Adrenal gland (tissue), 12 donors: ENCODE results near the gene LIMD2. TPM values are rescaled to one million over a fixed set of nuclear protein-coding genes. Genes with fewer than 3 reads are reported as not detected.
A peak's percentile ranks its signal among the peaks of the same experiment; 100 is the strongest.

Experiments used
- DNase-seq, 7 donors: peaks; one replicate each; pipeline ENCODE4 v3.0.0-alpha.2; 2019 to 2020
- H3K27ac ChIP-seq, 5 donors: fragments of 200-600 bp; sonication (generic) in 4 of 5; 1 replicate in 3 of 5; 2 replicates in 2 of 5; pipeline versions ENCODE4 v1.5.1 to v1.8.0; 2016 to 2020; ENCODE audit warnings: mild to moderate bottlenecking in 1 of 5
- H3K27me3 ChIP-seq: fragments of 200-600 bp; 2 replicates; pipeline ENCODE4 v1.8.0; 2021
- H3K36me3 ChIP-seq, 2 donors: fragments of 200-600 bp; replicated peaks in 1 of 2; 1 replicate in 1 of 2; 2 replicates in 1 of 2; pipeline versions ENCODE4 v1.5.1 to v1.8.0; 2018 to 2022
- H3K4me1 ChIP-seq, 2 donors: fragments of 200-600 bp; replicated peaks in 1 of 2; 1 replicate in 1 of 2; 2 replicates in 1 of 2; pipeline versions ENCODE4 v1.5.1 to v1.8.0; 2018 to 2021
- H3K4me3 ChIP-seq, 4 donors: fragments of 200-600 bp; sonication (generic) in 3 of 4; one replicate each; pipeline ENCODE4 v1.5.1; 2016 to 2018
- H3K9me3 ChIP-seq, 3 donors: fragments of 200-600 bp; sonication (generic) in 1 of 3; replicated peaks in 1 of 3; 1 replicate in 2 of 3; 2 replicates in 1 of 3; pipeline versions ENCODE4 v1.5.1 to v1.8.0; 2016 to 2021
- POLR2A ChIP-seq, 2 donors: fragments of 450-650 bp; IDR thresholded peaks; one replicate each; pipeline ENCODE4 v1.6.1; 2017; ENCODE audit warnings: antibody characterized with exemption in 2 of 2, mild to moderate bottlenecking in 2 of 2, moderate library complexity in 1 of 2
- WGBS, 4 donors: extraction: QIAGEN DNeasy Blood & Tissue Kit in 2 of 4; methylation state at CpG; one replicate each; pipeline versions ENCODE4 v1.1.5 to v1.1.7; 2013 to 2017; 5-methylcytosine and 5-hydroxymethylcytosine counted together
- intact Hi-C, 2 donors: fragments of 100-400 bp; cut with DNase I; formaldehyde crosslinking; loops; one replicate each; pipeline versions ENCODE4 v1.14.1 to v1.15.0; 2022 to 2023
- polyA plus RNA-seq, 3 donors: library from polyadenylated mRNA; stranded (reverse); fragments of 200-250 nt in 2 of 3; fragments of 350-450 nt in 1 of 3; fragmentation: Illumina TruSeq in 1 of 3; extraction: RNeasy Lipid Tissue Mini Kit (QIAGEN cat#74804) in 1 of 3; gene quantifications; one replicate each; pipeline ENCODE4 v1.2.3, GENCODE V29; 2013 to 2014
- total RNA-seq, 9 donors: library from RNA; depleted of rRNA in 4 of 9; stranded (reverse); fragments of >200 nt in 4 of 9; fragments of 120-200 nt in 1 of 9; fragmentation: NEBNext Ultra II Directional in 1 of 9; extraction: Animal tissue kit (Norgen Biotek cat#: 25700) in 1 of 9; gene quantifications; one replicate each; pipeline versions ENCODE4 v1.1.0 to v1.2.4, GENCODE V29; 2013 to 2023
- TF ChIP-seq, protein P1 (sequence below), 6 experiments: fragments of 450-650 bp in 4 of 6; fragments of 200-600 bp in 2 of 6; sonication (generic) in 1 of 6; IDR thresholded peaks; 1 replicate in 5 of 6; 2 replicates in 1 of 6; pipeline versions ENCODE4 v1.5.1 to v1.8.0; 2016 to 2021; ENCODE audit warnings: antibody characterized with exemption in 6 of 6, mild to moderate bottlenecking in 2 of 6, moderate library complexity in 1 of 6
- donor health status: healthy with polysubstance abuse.
- donor health status: Bipolar disorder and iron deficiency.
- donor health status: DM: yes; HTN: yes; CAD: no.
- donor health status: DM: no; HTN: no; CAD: no.
- donor health status: DM: no; HTN: no; CAD: no.
- donor health status: DM: yes; HTN: yes; CAD: no.

The LIMD2 gene
- total and polyA plus RNA-seq, 12 donors, result 2.5 to 76.3 (median 12.0) TPM

DNA sequence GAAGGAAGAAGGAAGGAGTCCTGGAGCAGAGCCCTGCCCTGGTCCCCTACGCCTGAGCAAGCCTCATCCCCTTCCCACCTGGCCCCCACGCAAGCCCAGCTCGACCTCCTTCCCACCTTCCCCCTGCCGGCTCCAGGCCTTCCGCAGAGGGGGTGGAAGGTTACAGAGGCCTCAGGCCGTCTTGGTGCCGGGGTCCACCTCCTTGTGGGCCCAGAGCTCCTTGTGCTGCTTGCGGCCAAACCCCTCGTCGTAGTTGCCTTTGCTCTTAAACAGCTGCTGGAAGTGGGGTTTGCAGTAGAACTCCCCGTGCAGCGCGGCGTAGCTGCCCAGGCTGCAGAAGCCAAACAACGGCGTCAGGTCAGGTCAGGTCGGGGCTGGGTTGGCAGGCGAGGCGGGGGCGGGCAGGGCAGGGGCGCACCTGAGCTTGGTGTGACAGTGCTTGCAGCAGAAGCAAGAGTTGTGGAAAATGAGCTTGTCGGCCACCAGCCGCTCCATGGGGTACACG is 1.5 kb downstream of the LIMD2 start:
- H3K27ac ChIP-seq, result peak overlapping the region in 2 of 5 donors; percentile 67 to 84
- DNase-seq, result no peak
- H3K4me1 ChIP-seq, result peaks cover 10 to 15% of the 10 kb centered on the region in 2 donors
- H3K27me3 ChIP-seq, result no peaks in the 10 kb centered on the region
- H3K9me3 ChIP-seq, result no peaks in the 10 kb centered on the region
- peaks cover 0 to 21% of the 10 kb centered on the region in 2 donors for H3K36me3 ChIP-seq
- TF ChIP-seq, protein P1, sequence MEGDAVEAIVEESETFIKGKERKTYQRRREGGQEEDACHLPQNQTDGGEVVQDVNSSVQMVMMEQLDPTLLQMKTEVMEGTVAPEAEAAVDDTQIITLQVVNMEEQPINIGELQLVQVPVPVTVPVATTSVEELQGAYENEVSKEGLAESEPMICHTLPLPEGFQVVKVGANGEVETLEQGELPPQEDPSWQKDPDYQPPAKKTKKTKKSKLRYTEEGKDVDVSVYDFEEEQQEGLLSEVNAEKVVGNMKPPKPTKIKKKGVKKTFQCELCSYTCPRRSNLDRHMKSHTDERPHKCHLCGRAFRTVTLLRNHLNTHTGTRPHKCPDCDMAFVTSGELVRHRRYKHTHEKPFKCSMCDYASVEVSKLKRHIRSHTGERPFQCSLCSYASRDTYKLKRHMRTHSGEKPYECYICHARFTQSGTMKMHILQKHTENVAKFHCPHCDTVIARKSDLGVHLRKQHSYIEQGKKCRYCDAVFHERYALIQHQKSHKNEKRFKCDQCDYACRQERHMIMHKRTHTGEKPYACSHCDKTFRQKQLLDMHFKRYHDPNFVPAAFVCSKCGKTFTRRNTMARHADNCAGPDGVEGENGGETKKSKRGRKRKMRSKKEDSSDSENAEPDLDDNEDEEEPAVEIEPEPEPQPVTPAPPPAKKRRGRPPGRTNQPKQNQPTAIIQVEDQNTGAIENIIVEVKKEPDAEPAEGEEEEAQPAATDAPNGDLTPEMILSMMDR (IDR thresholded peaks at IDR 0.05), result no peak
- peak overlapping the region in 1 of 4 donors; percentile 91 for H3K4me3 ChIP-seq
- intact Hi-C loops, result loop anchor here (5.0 to 10.0 kb wide), 2 partner anchors 74 to 76 kb away; partner anchors contain the start of gene MAP3K3 (in 2 of the 2)
- 41 to 72% (median 66%) methylated on average over 15 to 24 of the region's 24 CpGs for WGBS, 4 donors

DNA sequence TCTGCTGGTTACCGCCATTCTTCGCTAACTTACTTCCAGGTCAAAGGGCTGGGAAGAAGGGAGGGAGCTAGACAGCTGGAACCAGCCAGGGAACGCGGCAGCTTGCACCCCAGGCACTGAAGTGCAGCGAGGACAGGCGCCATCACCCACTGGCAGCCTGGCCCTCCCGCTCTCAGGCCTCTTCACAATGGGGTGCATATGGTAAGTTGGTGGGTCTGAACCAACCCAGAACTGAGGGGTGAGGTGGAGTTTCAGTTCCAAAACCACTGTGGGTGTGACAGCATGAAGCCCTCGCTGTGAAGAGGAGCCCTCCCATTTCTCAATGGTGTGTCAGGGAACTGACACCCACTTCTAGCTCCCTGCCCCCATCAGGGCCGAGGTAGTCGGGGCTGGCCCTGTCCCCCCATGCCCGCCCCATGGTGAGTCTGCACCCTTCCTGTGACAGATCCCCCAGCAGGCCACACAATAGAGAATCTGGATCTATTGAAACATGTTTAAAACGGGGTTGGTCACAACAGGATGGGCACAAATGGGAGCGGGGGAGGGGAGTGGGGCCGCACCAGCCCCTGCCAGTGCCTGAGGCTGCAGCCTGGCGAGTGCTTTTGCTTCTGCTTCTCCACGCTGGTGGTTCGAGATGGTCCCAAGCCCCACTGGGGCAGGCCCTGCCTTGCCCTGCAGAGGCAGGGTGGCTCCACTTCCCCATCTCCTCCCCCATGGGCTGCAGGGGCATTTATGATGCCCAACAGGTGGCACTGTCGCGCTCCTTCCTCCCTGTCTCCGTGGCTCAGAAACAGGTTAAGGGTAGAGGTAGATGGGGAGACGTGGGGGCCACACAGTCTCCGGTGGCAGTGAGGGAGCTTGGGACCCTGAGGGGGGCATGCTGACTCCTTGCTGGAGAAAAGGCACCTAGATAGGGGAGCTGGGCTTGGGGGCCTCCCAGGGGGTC is 2.3 kb downstream of the LIMD2 start:
- whole genome bisulfite sequencing, 4 donors, result 66 to 70% (median 68%) methylated on average over 13 to 22 of the region's 22 CpGs
- H3K4me3 ChIP-seq, result peak overlapping the region in 1 of 4 donors; percentile 91
- DNase-seq, result peak in 6 of 7 donors; percentile 33 to 77 (median 56)
- no peaks in the 10 kb centered on the region for H3K9me3 ChIP-seq
- TF ChIP-seq POLR2A (IDR thresholded peaks at IDR 0.05), result no peak
- TF ChIP-seq, protein P1 (IDR thresholded peaks at IDR 0.05), result peak; percentile 22 to 55 (median 42)
- H3K27ac ChIP-seq, result peak overlapping the region in 2 of 5 donors; percentile 13 to 21
- H3K4me1 ChIP-seq, result peaks cover 10 to 15% of the 10 kb centered on the region in 2 donors
- intact Hi-C loops, result loop anchor here (5.0 to 10.0 kb wide), 2 partner anchors 73 to 75 kb away; partner anchors contain the start of gene MAP3K3 (in 2 of the 2)
- no peaks in the 10 kb centered on the region for H3K27me3 ChIP-seq
- peaks cover 0 to 22% of the 10 kb centered on the region in 2 donors for H3K36me3 ChIP-seq

DNA sequence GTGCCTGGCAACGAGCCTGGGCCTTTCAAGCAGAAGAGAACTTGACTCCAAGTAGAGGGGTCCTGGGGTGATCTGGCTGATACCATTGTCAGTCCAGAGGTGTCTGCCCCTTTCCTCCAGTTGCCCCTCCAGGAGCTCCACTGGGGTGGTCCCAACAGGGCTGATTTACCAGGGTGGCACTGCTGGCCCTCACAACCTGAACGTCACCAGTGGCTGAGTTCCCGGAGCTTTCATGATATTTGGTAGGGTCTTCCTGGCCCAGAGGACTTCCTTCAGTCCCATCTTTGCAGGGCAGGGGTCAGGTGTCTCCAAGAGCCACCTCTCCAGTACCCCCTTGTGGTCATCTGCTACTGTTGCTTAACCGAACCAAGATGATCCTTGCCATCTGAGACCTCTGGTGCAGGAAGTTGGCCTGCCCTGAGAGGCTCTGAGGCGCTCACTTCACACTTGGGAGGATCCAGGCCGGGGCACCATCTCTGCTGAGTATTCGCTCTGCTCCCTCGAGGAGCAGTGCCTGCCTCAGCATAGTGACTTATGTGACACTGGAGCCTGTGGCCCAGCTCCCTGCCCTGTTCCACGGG is 3.5 kb downstream of the LIMD2 start:
- intact Hi-C loops, result loop anchor here (5.0 to 10.0 kb wide), 2 partner anchors 72 to 74 kb away; partner anchors contain the start of gene MAP3K3 (in 2 of the 2)
- TF ChIP-seq, protein P1 (IDR thresholded peaks at IDR 0.05), result peak in 5 of 6 experiments; percentile 13 to 43 (median 28)
- no peak for TF ChIP-seq POLR2A (IDR thresholded peaks at IDR 0.05)
- Histone ChIP-seq H3K4me3 (no peak overlapping the region), H3K27me3 (no peaks in the 10 kb centered on the region), H3K9me3 (no peaks in the 10 kb centered on the region), H3K36me3 (peaks cover 0 to 33% of the 10 kb centered on the region in 2 donors), H3K27ac (peak overlapping the region in 2 of 5 donors; percentile 21 to 29), H3K4me1 (peaks cover 8 to 13% of the 10 kb centered on the region in 2 donors)
- peak in 5 of 7 donors; percentile 33 to 67 (median 40) for DNase-seq
- WGBS, 4 donors, result 40 to 67% (median 60%) methylated on average over 3 to 9 of the region's 9 CpGs

DNA sequence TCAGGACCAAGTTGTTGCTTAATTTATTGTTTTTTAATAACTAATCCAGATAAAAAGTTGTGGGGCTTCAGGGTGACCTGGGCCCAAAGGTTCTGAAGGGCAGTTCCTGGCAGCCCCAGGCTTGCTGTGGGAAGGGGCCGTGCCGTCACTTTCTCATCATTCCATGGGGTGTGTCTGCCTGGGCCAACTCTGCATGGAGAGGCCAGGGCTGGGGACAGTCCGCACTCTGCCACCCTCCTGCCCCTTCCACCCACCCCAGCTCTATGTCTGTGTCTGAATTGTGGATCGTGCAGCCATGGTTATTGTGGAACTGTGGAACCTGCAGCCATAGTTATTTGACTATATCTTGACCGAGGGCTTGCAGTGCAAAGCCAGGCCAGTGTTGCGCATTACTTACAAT is 4.0 kb downstream of the LIMD2 start:
- no peak for DNase-seq
- TF ChIP-seq, protein P1 (IDR thresholded peaks at IDR 0.05), result no peak
- TF ChIP-seq POLR2A (IDR thresholded peaks at IDR 0.05), result no peak
- Histone ChIP-seq H3K9me3 (no peaks in the 10 kb centered on the region), H3K36me3 (peaks cover 0 to 38% of the 10 kb centered on the region in 2 donors), H3K4me3 (no peak overlapping the region), H3K4me1 (peaks cover 2 to 7% of the 10 kb centered on the region in 2 donors), H3K27me3 (no peaks in the 10 kb centered on the region), H3K27ac (no peak overlapping the region)
- intact Hi-C loops, result loop anchor here (5.0 to 10.0 kb wide), 2 partner anchors 71 to 74 kb away; partner anchors contain the start of gene MAP3K3 (in 2 of the 2)
- 87 to 100% (median 93%) methylated on average over 3 to 6 of the region's 6 CpGs for WGBS, 4 donors
